Amniotic stem cell (primary cell): ENCODE results near the gene CPNE5.

ENCODE experiments used
- DNase-seq: peaks from one replicate; lab custom pipeline; 2025; lab: John Stamatoyannopoulos, UW

Gene CPNE5

DNA sequence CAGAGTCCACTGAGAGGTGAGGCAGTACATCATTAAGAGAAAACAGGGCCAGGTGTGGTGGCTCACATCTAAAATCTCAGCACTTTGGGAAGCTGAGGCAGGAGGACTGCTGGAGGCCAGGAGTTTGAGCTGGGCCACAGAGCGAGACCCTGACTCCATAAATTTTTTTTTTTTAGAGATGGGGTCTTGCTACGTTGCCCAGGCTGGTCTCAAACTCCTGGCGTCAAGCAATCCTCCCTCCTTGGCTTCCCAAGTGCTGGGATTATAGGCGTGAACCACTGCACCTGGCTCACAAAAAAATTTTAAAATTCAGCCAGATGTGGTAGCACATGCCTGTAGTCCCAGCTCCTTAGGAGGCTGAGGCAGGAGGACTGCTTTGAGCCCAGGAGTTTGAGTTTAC lies 18.1 kb upstream of the CPNE5 start:
- no peak for DNase-seq

DNA sequence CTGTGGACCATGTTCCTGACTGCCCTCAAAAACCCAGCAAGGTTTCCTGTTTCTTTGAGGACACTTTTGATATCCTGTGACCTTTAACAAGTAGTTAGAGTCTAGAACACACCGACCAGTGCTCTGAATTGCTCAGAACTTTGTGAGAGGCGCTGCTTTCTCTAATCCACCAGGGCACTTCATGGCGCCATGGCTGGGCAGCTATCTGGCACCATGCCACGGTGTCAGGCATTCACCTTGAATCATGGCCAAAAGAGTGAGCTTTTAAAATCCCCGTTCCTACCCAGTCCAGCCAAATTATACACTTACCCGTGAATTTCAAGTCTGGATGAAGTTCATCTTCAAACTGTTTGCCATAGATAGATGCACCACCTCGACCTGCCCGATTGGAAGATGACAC lies 17.0 kb upstream of the CPNE5 start:
- DNase-seq = no peak

DNA sequence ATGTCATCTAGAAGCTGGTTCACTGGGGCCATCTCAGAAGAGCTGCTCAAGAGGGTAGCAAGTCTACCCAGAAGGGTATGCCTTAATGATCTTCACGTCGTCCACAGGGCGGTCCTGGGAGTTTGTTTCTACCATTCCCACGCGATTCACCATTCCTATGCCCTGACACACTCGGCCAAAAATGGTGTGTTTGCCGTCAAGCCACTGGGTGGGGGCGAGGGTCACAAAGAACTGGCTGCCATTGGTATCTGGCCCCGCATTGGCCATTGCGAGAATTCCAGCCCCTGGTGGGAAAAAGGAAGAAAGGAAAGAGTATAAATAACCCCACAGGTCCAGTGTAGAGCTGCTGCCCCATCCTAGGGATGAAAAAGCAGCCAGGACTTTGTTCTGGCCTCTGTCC lies 16.5 kb upstream of the CPNE5 start:
- DNase-seq = no peak

DNA sequence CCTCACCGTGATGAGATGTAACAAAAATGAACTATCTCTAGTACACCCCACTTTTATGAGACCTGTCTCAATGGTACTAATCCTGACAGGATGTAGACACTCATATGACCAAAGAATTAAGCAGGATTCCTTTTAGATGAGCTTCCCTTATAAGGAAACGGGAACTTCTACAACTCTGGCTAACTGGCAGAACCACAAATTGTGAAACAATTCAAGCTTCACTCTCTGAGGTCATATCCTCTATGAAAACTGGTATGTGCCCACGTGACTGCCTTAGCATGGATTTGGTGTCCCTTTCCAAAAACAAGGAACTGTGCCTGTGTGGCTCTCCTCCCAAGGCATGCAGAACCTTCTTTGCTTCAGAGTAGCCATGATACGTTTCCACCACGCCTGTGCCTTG lies 14.1 kb upstream of the CPNE5 start:
- peak; percentile 15 for DNase-seq

DNA sequence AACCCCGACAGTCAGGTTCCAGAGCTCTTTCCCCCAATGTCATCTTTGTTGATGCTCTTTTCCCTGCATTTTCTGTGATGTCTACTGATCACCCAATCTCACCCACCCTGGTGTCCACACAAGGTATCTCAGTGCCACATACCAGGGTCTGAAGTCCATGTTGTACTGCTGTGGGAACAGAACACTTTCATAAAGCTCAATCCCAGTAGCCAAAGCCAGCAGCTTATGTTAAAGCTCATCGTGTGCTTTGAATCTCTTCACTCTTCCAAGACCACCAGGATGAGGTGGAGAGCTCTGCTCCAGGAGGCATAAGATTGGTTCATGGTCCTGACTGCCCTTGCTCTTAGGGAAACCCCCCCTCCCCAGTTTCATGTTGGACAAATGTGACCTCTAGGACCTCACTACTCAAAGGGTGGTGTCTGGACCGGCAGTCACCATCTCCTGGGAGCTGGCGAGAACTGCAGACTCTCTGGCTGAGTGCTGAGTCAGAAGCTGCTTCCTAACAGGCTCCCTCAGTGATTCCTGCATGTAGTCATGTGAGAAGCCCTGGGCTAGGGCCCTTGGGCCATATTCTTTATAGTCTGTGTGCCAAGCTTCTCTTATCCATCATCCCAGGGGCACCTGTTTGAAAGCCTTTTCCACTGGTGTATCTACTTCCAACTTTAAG lies 13.4 kb upstream of the CPNE5 start:
- peak; percentile 22 for DNase-seq

DNA sequence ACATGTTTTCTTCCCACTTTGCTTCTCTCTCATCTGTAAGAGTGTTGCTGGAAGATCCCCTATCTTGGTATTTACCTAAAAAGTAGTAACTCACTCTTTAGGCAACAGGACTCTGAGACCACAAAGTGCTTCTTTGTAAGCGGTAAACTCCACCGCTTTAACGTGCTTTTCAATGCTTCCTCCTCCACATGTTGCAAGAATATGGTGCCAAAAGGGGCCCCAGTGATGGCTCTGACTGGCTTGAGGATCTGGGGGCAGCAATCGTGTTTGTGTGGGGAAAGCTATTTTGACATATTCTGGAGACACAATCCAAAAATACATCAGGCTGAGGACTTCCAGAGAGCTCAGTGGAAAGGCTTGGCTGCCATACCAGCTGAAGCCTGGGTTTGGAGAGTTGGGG lies 12.4 kb upstream of the CPNE5 start:
- DNase-seq = no peak

DNA sequence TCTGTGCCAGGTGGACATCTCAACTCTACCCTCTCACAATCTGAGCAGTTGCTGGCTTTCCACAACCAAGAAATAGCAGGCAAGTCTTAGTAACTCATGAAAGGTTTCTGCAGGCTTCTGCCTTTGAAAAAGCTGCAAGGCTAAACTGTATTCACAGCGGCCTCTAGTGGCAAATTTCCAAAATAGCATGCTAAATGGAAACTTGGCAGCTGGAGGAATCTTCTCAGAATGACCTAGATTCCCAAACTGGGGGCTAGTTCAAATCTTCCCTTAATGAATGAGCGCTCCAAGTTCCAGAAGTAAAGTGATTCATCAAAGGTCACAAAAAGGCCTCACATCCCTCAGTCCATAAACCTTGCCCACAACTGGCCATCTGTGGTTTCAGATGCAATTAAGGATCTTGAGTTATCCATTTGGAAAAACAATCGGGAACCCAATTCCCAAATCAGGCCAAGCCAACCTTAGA lies 11.9 kb upstream of the CPNE5 start:
- DNase-seq = peak; percentile 33

DNA sequence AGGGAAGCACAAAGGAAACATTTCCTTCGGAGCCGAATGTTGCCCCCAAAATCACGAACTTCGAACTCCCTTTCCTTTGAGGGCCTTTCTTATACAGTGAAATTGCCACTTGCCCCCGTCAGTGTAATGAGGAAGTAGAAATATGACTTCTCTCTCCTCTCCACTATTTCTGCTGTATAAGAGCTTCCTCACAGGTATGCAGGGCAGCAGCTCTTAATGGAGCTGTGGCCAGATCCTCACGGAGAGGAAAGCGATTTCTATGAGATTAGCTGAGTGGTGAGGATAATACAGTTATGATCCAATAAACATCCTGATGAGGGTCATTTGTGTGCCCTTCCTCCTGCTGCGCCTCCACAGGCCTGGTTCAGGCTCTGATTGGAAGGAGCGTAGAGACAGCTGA lies 10.8 kb upstream of the CPNE5 start:
- DNase-seq = no peak

DNA sequence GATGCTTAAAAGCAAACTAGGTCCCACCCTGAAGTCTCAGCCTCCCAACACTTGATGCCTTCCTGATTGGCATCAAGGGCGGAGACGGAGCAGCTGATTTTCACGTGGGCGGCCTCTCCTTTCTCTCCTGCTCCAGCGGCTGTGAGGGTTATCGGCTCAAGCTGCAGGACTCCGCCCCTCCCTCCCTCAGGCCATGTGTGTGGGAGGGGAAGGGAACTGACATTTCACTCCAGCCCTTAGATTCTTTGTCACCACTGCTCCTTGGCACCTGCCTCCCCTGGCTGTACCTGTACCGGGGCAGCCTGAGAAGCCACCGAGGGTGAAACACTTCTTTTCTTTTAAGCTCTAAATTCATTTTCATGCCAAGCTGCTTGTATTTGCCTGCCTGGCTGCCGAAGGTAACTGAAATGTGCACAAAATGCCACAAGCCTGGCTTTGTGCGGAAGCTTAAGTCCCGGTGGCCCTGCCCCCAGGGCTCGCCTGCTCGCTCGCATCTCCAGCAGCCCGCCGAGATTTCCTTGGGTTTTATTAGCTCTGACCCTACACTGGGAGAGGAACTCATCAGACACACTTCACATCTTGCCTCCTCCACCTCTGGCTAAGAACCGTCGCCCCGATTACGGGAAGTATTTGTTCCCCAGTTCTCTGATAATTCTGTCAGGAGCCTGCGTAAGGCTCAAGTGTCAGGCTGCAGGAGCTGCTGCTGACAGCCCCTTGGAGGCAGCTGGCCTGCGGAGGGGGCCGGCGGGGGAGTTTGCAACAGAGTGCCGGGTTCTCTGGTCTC lies 9.6 kb upstream of the CPNE5 start:
- no peak for DNase-seq

DNA sequence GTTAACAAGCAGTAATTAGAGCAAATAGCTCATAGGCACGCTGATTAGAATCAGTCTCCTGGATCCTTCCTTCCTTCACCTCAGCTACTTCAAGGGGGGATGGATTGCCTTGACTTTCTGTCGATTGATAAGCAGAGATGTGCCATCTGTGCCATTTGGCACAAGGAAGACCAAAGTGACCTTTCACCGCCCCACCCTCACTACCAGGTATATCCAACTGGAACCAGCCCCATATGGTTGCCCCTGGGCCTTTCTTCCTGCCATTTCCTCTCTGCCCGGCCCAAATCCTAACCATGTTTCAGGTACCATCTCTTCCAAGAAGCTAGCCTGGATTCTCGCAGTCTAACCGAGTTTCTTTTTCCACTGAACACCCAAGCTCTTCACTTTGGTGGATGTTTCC lies 8.7 kb upstream of the CPNE5 start:
- DNase-seq = no peak

DNA sequence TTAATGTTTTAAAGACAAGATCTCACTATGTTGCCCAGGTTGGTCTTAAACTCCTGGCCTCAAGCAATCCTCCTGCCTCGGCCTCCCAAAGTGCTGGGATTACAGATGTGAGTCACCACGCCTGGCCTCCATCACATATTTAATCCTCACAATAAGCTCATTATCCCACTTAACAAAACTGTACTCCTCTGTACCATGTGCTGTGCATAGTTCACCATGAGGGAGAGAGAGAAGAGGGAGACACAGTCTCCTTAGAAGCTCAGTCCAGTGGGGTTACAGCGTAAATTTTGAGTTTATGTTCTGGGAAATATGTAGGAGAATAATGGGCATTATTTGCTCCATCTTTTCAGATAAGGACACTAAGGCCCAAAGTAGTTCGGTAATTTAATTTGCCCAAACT lies 7.9 kb upstream of the CPNE5 start:
- no peak for DNase-seq

DNA sequence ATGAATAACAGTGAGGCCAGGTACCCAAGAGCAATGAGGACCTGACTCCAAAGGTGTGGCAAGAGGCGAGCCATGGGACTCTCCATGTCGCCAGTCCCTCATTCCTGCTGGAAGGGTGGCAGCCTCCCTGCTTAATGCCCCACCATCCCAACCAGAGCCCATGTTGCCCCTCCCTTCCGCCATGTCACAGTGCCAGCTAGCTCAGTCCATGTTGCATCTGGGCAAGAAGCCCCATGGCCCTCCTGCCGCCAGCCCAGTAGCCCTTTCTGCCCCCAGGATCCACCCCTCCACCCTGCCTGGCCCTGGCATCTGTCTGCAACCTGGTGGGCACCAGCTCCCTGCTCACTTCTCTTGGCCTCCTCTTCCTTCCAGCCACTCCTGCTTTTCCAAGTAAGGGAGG lies 6.0 kb upstream of the CPNE5 start:
- no peak for DNase-seq

DNA sequence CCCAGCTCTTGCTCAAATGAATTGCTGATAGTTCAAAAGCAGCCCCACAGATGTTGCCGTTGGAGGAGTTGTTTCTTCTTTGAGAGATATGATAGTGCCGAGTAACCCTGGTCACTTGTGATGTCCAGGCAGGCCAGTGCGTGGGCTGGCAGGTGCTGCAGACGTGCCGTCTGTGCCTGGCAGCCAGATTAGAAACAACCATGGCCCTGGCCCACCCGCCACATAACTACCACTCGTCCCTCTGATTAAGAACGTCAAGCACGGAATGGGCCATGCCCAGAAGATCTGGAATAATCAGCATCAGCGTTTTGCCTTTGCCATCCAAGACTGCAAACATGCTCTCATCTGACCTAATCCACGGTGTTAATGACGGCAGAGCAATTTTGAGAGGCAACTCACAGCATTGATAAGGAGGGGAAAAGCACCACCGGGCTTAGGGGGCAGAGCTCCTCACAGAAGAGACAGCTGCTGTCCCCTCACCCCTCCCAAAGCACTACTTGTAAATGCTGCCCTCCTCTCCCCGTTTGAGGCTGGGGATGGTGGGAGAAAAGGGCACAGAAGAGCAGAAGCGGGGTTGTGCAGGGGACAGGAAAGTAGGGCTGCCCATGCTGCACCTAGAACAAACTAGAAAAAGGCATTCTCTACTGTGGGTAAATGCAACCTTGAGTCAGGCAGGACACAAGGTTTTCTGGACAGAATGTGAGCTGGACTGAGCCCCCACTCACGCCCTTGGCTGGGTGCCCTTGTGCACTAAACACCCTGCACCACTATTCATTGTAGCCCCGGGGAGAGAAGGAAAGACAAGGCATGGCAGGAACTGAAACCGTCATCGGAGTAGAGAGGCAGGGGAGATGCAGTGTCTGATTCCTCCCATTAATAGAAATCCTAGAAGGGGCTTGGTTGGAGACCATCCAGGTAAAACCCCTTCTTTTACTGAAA lies 5.3 kb upstream of the CPNE5 start:
- no peak for DNase-seq

DNA sequence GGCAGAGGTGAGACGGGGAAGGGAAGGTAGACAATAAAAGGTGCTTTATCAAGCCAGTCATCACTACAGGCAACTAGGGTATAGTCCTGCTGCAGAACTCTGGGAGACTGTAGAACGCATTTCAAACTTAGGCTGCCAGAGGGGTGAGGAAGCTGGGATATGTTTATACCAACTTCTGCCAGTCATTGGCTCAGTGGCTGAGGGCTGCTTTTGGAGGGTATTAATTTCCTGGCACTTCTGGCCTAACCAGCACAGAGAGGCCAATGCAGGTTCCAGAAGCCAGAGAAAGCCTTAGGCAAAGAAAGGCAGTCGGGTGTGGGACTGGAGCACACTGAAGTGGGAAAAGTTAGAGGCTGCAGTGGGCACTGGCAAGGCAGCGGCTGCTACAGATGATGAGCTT lies 3.9 kb upstream of the CPNE5 start:
- DNase-seq = no peak

DNA sequence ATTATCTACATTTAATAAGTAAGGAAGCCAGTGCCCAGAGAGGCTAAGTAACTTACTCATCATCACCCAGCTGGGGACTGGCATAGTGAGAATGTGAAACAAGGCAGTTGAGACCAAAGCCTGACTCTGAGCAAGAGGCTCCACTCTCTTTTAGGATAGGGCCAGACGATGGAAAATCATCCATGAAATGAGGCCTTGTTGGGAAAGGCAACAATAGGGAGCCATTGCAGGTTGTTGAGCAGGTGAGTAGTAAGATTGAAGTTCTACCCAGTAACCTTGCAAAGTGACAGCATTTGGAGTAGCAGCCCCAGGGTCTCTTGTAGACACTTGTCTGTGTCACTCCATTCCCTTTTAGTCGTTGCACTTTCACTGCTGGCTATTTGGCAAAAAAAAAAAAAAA lies 2.5 kb upstream of the CPNE5 start:
- no peak for DNase-seq

DNA sequence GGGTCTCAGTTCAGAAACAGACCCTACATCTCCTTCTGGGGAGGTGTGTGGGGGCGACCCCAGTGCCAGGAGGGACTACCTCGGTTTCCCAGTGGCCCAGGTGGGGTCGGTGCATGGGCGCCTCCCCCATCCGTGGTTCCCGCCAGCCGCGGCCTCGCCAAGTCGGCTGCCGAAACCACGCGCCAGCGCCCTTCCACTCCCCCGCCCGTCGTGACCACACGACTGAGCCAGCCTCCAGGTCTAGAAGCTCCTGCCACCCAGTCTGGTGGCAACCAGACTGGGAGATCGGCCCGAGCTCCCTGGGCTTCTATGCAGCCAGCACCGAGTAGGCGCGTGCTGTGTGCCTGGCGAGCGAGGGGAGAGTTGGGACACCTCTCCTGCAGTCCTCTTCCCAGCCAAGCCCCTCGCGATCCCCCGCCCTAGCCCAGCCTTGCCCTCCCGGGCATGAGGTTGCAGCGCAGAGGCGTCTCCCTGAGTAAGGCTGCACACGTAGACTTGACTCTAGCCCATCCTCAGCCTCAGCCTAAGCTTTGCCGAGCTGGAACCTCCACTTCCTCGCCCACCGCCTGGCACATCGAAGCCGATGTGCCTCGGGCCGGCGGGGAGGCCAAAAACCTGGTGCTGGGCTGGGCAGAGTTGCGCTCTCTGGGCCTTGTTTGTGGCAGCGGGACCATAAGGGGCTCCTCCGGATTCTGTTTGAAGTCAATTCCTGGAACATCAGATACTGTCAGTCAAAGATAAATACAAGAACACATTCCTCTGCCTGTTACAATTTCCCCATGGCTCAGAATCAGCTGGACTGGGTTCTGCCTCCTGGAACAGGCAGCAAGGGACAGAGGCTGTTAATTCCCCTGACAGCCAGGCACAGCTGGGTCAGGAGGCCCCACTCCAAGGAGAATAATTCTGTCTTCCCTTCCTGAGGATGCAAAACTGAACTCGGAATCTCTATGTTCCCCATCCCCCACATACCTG lies 1.5 kb upstream of the CPNE5 start:
- DNase-seq = no peak

DNA sequence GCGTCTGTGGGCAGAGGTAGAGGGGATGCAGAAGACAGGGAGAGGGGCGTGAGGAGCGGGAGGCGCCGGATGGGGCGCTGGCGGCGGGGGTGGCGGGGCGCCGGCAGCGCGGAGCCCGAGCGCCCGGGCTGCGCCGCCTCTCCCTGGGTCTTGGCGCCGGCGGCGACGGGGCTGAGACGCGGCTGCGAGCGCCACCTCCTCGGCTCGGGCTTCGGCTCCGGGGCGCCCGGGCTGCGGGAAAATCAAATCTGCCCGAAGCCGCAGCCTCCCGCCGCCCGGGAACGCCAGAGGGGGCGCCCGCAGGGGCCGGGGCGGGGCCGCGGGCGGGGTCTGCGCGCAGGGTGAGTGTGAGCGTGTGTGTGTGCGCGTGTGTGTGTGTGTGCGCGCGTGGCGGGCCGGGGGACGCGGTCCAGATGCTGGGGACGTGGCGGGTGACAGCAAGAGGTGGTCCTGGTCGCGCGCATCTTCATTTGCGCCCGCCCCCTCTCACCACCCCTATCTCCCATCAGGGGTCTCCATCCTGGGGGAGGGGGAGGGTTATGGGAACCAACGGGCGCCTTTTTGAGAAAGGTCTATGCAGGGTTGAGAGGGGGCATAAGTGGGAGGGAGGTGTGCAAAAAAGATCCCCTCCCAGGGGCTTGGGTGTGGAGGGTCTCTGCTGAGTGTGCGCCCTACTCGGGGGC lies 646 bp upstream of the CPNE5 start:
- DNase-seq = no peak

DNA sequence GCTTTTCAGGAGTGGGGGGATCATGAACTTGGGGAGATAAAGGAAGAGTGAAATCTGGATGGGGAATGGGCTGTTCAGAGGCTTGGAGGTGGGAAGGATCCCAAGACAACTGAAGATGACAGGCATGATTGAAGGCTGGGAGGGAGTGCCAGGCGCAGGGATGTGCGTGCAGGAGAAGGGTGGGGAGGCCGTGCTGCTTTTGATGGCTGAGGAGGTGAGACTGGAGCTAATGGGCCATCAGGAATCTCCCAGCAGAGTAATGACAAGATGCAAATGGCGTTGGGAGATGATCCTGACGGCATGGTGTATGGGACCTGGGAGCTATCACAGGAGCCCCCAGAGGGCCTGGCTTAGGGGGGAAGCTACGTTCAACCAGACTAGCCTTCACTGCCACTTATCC lies 1.6 kb downstream of the CPNE5 start:
- no peak for DNase-seq

DNA sequence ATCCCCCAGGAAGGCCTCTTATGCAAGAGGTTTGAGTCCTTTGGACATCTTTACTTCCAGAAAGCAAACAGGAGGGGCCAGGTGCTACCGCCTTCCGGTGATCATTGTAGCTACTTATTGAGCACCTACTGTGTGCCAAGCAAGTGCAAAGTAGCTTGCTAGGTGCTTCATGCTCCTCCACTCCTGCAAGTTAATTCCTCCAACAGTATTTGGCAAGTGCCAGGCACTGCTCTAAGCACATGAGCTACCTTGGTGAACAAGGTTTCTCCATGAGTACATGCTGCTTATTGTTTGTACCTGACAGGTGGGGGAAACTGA lies 2.3 kb downstream of the CPNE5 start:
- DNase-seq = no peak

DNA sequence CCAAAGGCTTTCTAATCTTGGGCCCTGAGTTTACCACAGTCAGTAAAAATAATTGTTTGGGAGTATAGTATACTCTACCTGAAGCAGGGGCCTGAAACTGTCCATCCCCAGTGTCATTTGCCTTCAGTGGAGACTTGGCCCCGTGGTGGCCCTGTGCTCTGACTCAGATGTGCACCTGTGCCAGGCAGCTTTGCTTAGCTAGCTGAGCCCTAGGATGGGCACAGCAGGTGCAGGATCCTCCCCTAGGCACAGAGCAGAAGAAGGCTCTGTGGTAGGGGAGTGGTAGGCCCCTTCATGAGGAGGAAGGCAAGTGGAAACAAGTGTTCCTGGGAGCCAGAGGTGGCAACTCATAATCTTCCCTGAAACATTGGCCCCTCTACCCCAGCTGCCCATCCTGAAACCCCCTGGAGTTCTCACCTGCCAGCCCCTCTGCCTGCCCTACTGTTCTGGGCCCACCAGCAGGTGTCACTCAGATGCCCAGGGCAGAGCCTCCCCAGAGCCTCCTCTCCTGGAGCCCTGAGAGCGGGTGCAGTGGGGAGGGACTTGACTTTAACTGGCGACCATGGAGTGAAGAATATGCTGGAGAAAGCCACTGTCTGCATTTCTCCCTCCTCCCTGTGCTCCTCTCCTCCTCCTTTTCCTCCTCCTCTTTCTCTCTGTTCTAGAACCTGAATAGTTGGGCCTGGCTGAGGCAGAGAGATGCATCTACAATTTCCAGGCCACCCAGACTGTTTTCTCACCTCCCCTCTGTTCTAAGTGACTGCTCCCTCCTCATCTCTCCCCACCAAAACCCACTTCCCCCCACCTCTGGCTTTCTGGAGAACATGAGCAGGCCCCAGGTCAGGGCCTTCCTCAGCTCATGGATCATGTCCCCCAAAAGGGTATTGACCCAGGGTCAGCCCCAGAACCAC lies 2.9 kb downstream of the CPNE5 start:
- no peak for DNase-seq
